ENCODE data around the gene NSRP1. TPM values are rescaled to one million over a fixed set of nuclear protein-coding genes. Genes with fewer than 3 reads are reported as not detected.
"Not testable (repeated sequence)": the region's sequence is repeated elsewhere in the genome, so short reads cannot be mapped to it uniquely, and the experiment has no call there.

Gene NSRP1
- total RNA-seq, 6 experiments from 2014 or later, result 19.4 to 28.1 (median 27.0) TPM

GRCh38 chr17:30197416-30197815 lies 80.8 kb downstream of the NSRP1 start:
- Mint-ChIP-seq H3K4me1 (ENCODE audit: low read depth) (peaks cover 16% of the 10 kb centered on the region), H3K4me3 (no peak overlapping the region), H3K36me3 (ENCODE audit: low read depth) (no peaks in the 10 kb centered on the region), H3K27ac (no peak overlapping the region), H3K27me3 (ENCODE audit: insufficient read depth) (peaks cover 2% of the 10 kb centered on the region), H3K9me3 (no peaks in the 10 kb centered on the region)
- TF ChIP-seq, protein P1, sequence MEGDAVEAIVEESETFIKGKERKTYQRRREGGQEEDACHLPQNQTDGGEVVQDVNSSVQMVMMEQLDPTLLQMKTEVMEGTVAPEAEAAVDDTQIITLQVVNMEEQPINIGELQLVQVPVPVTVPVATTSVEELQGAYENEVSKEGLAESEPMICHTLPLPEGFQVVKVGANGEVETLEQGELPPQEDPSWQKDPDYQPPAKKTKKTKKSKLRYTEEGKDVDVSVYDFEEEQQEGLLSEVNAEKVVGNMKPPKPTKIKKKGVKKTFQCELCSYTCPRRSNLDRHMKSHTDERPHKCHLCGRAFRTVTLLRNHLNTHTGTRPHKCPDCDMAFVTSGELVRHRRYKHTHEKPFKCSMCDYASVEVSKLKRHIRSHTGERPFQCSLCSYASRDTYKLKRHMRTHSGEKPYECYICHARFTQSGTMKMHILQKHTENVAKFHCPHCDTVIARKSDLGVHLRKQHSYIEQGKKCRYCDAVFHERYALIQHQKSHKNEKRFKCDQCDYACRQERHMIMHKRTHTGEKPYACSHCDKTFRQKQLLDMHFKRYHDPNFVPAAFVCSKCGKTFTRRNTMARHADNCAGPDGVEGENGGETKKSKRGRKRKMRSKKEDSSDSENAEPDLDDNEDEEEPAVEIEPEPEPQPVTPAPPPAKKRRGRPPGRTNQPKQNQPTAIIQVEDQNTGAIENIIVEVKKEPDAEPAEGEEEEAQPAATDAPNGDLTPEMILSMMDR (IDR thresholded peaks at IDR 0.05), result no peak
- no peak for DNase-seq

DNA sequence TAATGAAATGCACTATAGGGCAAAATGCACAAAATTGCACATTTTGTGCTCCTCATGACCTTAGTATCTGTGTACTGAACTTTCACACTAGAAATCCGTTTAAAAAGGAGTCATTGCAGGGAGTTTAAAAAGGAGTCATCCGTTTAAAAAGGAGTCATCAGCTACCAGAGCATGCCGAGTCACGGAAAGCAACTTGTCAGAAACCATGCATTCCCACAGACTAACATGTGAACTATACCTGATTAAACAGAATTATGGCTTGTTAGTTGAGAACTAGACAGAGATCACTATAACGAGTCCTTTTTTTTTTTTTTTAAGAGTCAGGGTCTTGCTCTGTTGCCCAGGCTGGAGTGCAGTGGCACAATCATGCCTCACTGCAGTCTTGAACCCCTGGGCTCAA lies 83.0 kb downstream of the NSRP1 start:
- H3K9me3 Mint-ChIP-seq, result no peaks in the 10 kb centered on the region
- H3K4me3 Mint-ChIP-seq, result no peak overlapping the region
- H3K27me3 Mint-ChIP-seq (ENCODE audit: insufficient read depth), result peaks cover 2% of the 10 kb centered on the region; the same call in 1 of the 2 replicates
- no peak overlapping the region for H3K27ac Mint-ChIP-seq
- no peak for DNase-seq
- peaks cover 16% of the 10 kb centered on the region for H3K4me1 Mint-ChIP-seq (ENCODE audit: low read depth)
- TF ChIP-seq, protein P1 (IDR thresholded peaks at IDR 0.05), result no peak
- no peaks in the 10 kb centered on the region for H3K36me3 Mint-ChIP-seq (ENCODE audit: low read depth)

DNA sequence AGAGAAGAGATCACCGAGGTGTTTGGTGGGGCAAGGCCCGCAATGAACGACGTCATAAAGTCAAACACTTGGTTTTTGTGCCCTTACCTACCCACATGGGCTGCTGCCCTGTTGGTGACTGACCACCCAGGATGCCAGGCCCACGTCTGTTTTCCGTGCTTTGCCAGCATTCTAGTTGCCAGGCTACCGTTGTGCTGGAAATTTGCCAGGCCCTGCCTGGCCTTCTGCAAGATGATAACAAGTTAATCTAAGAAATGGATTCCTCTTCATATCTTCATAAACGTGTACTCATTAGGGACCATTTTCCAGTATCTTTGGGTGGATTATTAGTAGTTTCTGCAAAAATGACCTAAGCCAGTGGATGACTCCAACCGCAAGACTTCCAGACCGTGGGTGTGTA lies 83.5 kb downstream of the NSRP1 start:
- no peak for DNase-seq
- peaks cover 2% of the 10 kb centered on the region for H3K27me3 Mint-ChIP-seq (ENCODE audit: insufficient read depth)
- no peak overlapping the region for H3K4me3 Mint-ChIP-seq
- H3K9me3 Mint-ChIP-seq, result no peaks in the 10 kb centered on the region
- TF ChIP-seq, protein P1 (IDR thresholded peaks at IDR 0.05), result no peak
- H3K4me1 Mint-ChIP-seq (ENCODE audit: low read depth), result peaks cover 16% of the 10 kb centered on the region
- H3K27ac Mint-ChIP-seq, result no peak overlapping the region
- H3K36me3 Mint-ChIP-seq (ENCODE audit: low read depth), result no peaks in the 10 kb centered on the region

DNA sequence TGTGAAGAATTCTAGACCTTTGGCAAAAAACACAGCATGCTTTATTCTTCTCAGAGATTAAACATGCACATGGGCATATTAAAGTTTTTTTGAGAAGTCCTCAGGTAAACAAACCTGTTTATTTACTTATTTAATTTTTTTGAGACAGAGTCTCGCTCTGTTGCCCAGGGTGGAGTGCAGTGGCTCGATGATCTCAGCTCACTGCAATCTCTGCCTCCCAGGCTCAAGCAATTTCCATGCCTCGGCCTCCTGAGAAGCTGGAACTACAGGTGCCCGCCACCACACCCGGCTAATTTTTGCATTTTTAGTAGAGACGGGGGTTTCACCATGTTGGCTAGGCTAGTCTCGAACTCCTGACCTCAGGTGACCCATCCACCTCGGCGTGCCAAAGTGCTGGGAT lies 84.0 kb downstream of the NSRP1 start:
- H3K27ac Mint-ChIP-seq; H3K36me3 Mint-ChIP-seq (ENCODE audit: low read depth): not testable (repeated sequence)

DNA sequence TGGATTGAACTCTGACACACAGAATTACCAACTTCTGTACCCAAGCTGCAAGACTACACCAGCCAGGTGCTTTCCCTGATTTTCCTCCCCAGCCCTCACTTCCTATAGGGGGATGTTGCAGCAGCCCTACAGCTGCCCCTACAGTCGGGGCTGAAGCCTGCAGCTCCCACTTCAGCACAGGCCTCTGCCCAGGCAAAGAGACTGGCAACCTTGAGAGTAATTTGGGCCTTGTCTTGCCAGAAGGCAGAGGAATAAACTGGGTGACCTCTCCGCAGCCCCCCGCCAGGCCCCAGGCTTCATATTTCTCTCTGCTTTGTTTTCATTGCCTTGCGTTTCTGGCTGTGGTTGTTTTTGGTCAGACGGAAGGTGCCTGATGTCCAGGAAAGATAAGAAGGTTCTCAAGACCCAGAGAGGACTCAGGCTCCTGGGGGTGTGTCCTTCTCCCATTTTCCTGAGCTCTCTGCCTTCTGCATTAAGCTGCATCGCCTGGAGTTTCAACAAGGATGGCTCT lies 86.9 kb downstream of the NSRP1 start:
- peaks cover 25% of the 10 kb centered on the region for H3K4me1 Mint-ChIP-seq (ENCODE audit: low read depth)
- H3K4me3 Mint-ChIP-seq, result no peak overlapping the region
- H3K9me3 Mint-ChIP-seq, result no peaks in the 10 kb centered on the region
- DNase-seq, result no peak
- H3K27ac Mint-ChIP-seq, result no peak overlapping the region
- no peaks in the 10 kb centered on the region for H3K36me3 Mint-ChIP-seq (ENCODE audit: low read depth)
- TF ChIP-seq, protein P1 (IDR thresholded peaks at IDR 0.05), result no peak
- peaks cover 5% of the 10 kb centered on the region for H3K27me3 Mint-ChIP-seq (ENCODE audit: insufficient read depth)

More for the DNA sequence above, 84.0 kb downstream of the NSRP1 start:
- not testable (repeated sequence) for DNase-seq; H3K4me3 Mint-ChIP-seq; H3K27me3 Mint-ChIP-seq (ENCODE audit: insufficient read depth); H3K9me3 Mint-ChIP-seq
- H3K4me1 Mint-ChIP-seq (ENCODE audit: low read depth), result peaks cover 16% of the 10 kb centered on the region

DNA sequence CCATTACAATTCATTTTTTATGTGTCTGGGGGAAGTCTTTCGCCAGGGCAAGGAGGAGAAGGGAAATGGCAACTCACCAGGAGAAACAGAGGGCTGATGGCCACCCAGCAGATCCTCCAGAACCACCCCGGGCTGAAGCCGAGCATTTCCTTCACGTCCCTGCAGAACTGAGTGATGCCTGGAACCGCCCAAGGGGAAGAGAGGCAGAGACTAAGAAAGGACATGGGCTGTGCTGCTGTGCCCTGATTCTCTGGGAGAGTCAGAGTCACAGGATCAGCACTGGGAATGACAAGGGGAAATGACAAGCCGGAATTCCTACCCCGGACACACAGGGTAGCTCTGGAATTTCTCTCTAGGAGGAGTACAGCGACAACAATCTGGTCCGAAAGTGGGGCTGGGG lies 91.0 kb downstream of the NSRP1 start:
- TF ChIP-seq, protein P1 (IDR thresholded peaks at IDR 0.05), result no peak

More for the DNA sequence above, 91.0 kb downstream of the NSRP1 start:
- Mint-ChIP-seq H3K9me3 (no peaks in the 10 kb centered on the region), H3K4me1 (ENCODE audit: low read depth) (peaks cover 9% of the 10 kb centered on the region), H3K27me3 (ENCODE audit: insufficient read depth) (peaks cover 16% of the 10 kb centered on the region), H3K36me3 (ENCODE audit: low read depth) (no peaks in the 10 kb centered on the region), H3K4me3 (no peak overlapping the region), H3K27ac (no peak overlapping the region)
- DNase-seq, result no peak

All from HFFc6 (cell line).